HepG2 (cell line): ENCODE data around the gene VEGFA. TPM values are rescaled to one million over a fixed set of nuclear protein-coding genes. Genes with fewer than 3 reads are reported as not detected.

Source experiments
- KLF15 ChIP-seq: sonication (generic); formaldehyde crosslinking; IDR thresholded peaks from 2 replicates; pipeline ENCODE4 v1.8.1; 2023; ENCODE audit warnings: borderline replicate concordance, mild to moderate bottlenecking, inconsistent platforms, missing genetic modification reagents, mixed read lengths
- KMT2B ChIP-seq: IDR thresholded peaks from 2 replicates; pipeline ENCODE4 v1.6.1; 2016; ENCODE audit warnings: missing genetic modification reagents, missing compliant biosample characterization
- NRL ChIP-seq: sonication (generic); formaldehyde crosslinking; IDR thresholded peaks from 2 replicates; pipeline ENCODE4 v1.5.0; 2020; ENCODE audit warnings: missing genetic modification reagents, mild to moderate bottlenecking, moderate library complexity, borderline replicate concordance
- POLR2AphosphoS5 ChIP-seq: IDR thresholded peaks from 2 replicates; pipeline ENCODE4 v1.6.1; 2012; ENCODE audit warnings: low read depth, low read length
- RORA ChIP-seq: sonication (generic); formaldehyde crosslinking; IDR thresholded peaks from 2 replicates; pipeline ENCODE4 v1.5.0; 2020; ENCODE audit warnings: mild to moderate bottlenecking, missing genetic modification reagents, moderate library complexity
- TFDP2 ChIP-seq: sonication (generic); formaldehyde crosslinking; IDR thresholded peaks from 2 replicates; pipeline ENCODE4 v1.4.0; 2020; ENCODE audit warnings: missing genetic modification reagents
- ZBTB40 ChIP-seq, 2 experiments: fragments of 450-650 bp in 1 of 2; sonication (generic) in 1 of 2; formaldehyde crosslinking in 1 of 2; IDR thresholded peaks; 2 replicates each; pipeline versions ENCODE4 v1.6.1 to v1.8.0; 2016 to 2022; ENCODE audit warnings: antibody characterized with exemption in 1 of 2, mild to moderate bottlenecking in 1 of 2, missing genetic modification reagents in 1 of 2
- ZMYM4 ChIP-seq: sonication (generic); formaldehyde crosslinking; IDR thresholded peaks from 2 replicates; pipeline ENCODE4 v1.8.1; 2023; ENCODE audit warnings: mild to moderate bottlenecking, missing genetic modification reagents
- ZNF556 ChIP-seq: sonication (generic); formaldehyde crosslinking; IDR thresholded peaks from 2 replicates; pipeline ENCODE4 v1.4.0; 2020; ENCODE audit warnings: mild to moderate bottlenecking, missing genetic modification reagents, borderline replicate concordance
- polyA plus RNA-seq, 8 experiments: library from polyadenylated mRNA; depleted of rRNA in 3 of 8; stranded (reverse) in 7 of 8; unstranded in 1 of 8; fragments of >200 nt; fragmentation: Illumina TruSeq in 4 of 8; extraction: Trizol in 4 of 8; gene quantifications; 2 replicates each; pipeline versions ENCODE4 v1.2.1 to v1.2.3, GENCODE V29; 2011 to 2016; ENCODE audit warnings: low read depth in 4 of 8, missing spikeins in 1 of 8, mixed read lengths in 1 of 8; ENCODE audit not compliant: insufficient read depth in 1 of 8
- total RNA-seq, 5 experiments: library from RNA; depleted of rRNA; stranded (reverse); fragments of >200 nt; fragmentation: Illumina TruSeq; extraction: Trizol; gene quantifications; 2 replicates each; pipeline ENCODE4 v1.2.3, GENCODE V29; 2016; ENCODE audit warnings: low read depth in 1 of 5
- TF ChIP-seq, protein P1 (sequence below): sonication (generic); formaldehyde crosslinking; conservative IDR thresholded peaks from 2 replicates; pipeline ENCODE4 v1.4.0; 2020; ENCODE audit warnings: missing genetic modification reagents
- TF ChIP-seq, protein P2 (sequence below): IDR thresholded peaks from 2 replicates; pipeline ENCODE4 v1.6.1; 2012; ENCODE audit warnings: low read length, improper control_type of control experiment

Gene VEGFA
- total and polyA plus RNA-seq, 2 of the 13 experiments (the other 11 are each of a cell fraction or from before 2014, with no cell fraction given): 68.1 to 629 TPM

DNA sequence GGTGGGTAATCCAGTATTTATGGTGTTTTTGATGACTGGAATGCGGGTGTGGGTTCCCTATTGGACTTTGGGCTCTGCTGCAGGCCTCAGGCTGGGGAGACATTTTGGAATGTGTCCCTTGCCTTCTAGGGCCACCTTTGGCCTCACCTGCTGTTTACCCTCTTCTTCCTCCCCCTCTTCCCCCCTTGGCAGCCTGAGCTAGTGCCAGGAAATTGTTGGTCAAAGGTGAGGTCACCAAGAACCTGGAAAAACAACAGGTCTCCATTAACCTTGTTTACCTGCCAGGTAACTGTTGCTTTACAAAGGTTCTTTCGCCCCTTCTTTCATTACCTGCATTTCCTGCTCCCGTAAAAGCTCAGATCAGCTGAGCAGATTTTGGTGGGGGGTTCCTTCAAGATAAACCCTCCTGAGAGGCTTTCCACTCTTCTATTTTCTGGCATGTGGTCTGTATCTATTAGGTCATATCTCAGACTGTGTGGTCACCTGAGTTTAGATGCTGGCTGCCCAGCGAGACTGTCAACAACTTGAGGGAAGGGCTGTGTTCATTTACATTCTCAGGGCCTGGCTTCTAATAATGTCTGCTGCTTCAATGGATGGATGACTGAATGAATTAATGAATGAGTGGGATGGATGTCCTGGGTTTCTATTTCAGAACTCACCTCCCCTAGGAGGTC is 34.7 kb downstream of the VEGFA start (continued):
- TF ChIP-seq KMT2B (CRISPR knock-in tag) (no peak), ZBTB40 (IDR thresholded peaks at IDR 0.05) (no peak), ZBTB40 (CRISPR knock-in tag; IDR thresholded peaks at IDR 0.05) (peak; percentile 52; the same call in 1 of the 2 replicates), RORA (no peak), ZMYM4 (no peak), NRL (CRISPR knock-in tag) (no peak), KLF15 (CRISPR knock-in tag) (no peak), ZNF556 (CRISPR knock-in tag) (peak; percentile 92), TFDP2 (CRISPR knock-in tag) (peak; percentile 12; the same call in 1 of the 2 replicates), POLR2AphosphoS5 (no peak; the same call in 1 of the 2 replicates)
- TF ChIP-seq, protein P1, sequence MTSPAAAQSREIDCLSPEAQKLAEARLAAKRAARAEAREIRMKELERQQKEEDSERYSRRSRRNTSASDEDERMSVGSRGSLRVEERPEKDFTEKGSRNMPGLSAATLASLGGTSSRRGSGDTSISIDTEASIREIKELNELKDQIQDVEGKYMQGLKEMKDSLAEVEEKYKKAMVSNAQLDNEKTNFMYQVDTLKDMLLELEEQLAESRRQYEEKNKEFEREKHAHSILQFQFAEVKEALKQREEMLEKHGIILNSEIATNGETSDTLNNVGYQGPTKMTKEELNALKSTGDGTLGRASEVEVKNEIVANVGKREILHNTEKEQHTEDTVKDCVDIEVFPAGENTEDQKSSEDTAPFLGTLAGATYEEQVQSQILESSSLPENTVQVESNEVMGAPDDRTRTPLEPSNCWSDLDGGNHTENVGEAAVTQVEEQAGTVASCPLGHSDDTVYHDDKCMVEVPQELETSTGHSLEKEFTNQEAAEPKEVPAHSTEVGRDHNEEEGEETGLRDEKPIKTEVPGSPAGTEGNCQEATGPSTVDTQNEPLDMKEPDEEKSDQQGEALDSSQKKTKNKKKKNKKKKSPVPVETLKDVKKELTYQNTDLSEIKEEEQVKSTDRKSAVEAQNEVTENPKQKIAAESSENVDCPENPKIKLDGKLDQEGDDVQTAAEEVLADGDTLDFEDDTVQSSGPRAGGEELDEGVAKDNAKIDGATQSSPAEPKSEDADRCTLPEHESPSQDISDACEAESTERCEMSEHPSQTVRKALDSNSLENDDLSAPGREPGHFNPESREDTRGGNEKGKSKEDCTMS: no peak
- TF ChIP-seq, protein P2, sequence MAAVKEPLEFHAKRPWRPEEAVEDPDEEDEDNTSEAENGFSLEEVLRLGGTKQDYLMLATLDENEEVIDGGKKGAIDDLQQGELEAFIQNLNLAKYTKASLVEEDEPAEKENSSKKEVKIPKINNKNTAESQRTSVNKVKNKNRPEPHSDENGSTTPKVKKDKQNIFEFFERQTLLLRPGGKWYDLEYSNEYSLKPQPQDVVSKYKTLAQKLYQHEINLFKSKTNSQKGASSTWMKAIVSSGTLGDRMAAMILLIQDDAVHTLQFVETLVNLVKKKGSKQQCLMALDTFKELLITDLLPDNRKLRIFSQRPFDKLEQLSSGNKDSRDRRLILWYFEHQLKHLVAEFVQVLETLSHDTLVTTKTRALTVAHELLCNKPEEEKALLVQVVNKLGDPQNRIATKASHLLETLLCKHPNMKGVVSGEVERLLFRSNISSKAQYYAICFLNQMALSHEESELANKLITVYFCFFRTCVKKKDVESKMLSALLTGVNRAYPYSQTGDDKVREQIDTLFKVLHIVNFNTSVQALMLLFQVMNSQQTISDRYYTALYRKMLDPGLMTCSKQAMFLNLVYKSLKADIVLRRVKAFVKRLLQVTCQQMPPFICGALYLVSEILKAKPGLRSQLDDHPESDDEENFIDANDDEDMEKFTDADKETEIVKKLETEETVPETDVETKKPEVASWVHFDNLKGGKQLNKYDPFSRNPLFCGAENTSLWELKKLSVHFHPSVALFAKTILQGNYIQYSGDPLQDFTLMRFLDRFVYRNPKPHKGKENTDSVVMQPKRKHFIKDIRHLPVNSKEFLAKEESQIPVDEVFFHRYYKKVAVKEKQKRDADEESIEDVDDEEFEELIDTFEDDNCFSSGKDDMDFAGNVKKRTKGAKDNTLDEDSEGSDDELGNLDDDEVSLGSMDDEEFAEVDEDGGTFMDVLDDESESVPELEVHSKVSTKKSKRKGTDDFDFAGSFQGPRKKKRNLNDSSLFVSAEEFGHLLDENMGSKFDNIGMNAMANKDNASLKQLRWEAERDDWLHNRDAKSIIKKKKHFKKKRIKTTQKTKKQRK: no peak
